HG03378 (cell line): ENCODE results near the gene BAG3.
"Not testable (repeated sequence)": the region's sequence is repeated elsewhere in the genome, so short reads cannot be mapped to it uniquely, and the experiment has no call there.

Source experiments
- ATAC-seq: cut with Tn5 transposase; IDR thresholded peaks from one replicate; pipeline ENCODE4 v1.9.1; 2021; ENCODE audit warnings: mild to moderate bottlenecking, moderate library complexity; ENCODE audit not compliant: unreplicated experiment

Gene BAG3

DNA sequence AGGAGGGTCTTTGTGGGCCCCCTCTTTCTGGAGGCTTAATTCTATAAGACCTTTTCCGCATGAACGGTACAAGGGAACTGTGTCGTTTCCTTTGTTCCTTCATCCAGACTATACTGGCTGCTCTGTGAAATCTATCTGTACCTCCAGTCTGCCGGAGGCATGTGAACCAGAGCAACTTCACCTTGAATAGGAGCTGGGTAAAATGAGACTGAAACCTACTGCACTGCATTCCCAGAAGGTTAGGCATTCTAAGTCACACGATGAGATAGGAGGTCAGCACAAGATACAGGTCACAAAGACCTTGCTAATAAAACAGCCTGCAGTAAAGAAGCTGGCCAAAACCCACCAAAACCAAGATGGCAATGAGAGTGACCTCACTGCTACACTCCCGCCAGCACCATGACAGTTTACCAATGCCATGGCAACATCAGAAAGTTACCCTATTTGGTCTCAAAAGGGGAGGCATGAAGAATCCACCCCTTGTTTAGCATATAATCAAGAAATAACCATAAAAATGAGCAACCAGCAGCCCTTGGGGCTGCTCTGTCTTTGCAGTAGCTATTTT lies 37.9 kb downstream of the BAG3 start:
- ATAC-seq: no peak

DNA sequence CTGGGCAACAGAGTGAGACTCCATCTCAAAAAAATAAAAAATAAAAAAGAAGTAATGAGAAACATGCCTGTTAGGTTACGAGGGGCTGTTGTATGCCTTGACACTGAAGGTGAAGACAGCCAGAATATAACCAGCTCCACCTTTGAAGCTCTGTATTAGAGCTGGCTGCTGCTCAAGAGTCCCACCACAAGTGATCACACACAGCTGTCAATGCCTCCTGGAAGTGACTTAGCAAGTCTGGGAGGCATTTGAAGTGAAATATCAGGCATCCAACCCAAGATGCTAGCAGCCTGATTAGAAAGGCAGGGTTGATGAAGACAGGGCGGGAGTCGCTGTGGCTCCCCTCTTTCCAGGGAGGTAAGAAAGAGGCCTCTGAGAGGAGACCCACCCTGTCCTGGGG lies 40.5 kb downstream of the BAG3 start:
- no peak for ATAC-seq

DNA sequence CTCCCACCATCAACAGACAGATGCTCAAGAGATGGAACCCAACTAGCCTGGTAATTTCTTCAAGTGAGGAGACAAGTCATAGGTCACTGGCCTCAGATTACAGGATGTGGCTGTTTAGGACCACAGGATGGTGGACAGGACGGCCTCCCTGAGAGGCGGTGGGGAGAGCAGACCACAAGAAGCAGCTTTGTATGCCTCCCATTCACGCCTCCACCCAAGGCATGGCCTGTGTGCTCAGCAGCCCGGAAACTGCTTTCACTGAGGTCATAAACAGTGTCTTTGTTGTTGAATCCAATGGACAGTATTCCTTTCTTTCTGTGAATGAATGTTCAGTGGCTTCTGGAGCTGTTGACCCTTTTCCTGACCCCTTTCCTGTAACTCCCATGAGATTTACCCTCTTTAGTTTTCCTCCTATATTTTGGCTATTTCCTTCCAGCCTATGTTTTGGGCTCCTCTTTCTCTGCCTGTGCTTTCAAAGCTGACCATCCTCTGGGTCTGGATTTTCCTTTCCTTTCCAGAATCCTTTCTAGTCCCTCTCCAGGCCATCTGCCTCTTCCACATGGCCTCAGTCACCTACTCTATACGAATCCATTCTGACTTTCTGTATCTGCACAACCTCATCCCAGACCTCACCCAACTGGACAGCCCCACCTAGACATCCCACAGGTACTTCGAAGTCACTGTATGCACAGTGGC lies 42.2 kb downstream of the BAG3 start:
- ATAC-seq: peak; percentile 78

DNA sequence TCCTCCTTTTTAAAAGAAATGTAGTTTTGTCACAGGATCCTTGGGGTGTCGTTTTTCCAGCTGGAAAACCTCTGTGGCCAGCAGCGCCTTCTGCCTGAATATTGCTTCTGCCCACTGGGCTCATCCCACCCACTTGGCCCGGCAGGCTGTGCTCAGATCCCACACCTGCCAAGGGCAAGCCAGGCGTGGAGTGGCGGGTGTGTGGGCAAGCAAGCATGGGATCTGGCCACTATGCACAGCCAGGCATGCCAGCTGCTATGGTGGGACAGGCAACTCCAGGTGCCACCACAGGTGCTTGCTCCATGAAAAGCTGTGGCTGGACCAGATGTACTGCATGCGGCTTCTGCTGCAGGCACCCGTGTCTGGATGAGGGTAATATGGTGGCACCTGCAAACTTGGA lies 43.4 kb downstream of the BAG3 start:
- no peak for ATAC-seq

DNA sequence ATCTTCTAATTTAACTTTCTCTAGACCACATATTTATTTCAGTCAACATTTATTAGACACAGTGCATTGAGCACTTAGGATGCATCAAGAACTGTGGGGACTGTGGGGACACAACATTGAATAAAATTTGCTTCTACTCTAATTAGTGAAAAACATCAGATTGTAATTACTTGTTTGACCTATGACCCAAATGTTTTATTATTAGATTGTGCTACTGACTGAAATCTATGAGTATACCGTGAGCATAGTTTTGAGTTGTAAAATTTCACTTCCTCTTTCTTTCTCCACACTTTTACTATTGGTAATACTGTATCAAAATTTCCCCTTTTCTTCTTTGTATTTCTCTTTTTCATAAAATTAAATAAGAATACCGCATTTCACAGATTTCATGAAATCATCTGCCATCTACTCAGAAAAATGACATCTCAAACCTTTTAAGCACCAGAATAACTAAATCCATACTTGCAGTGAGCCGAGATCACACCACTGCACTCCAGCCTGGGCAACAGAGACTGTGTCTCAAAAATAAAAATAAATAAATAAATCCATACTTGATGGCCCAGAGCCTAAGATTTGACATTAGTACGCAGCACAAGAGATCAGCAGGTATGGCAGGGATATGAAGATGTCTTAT lies 49.3 kb downstream of the BAG3 start:
- ATAC-seq: peak; percentile 68

DNA sequence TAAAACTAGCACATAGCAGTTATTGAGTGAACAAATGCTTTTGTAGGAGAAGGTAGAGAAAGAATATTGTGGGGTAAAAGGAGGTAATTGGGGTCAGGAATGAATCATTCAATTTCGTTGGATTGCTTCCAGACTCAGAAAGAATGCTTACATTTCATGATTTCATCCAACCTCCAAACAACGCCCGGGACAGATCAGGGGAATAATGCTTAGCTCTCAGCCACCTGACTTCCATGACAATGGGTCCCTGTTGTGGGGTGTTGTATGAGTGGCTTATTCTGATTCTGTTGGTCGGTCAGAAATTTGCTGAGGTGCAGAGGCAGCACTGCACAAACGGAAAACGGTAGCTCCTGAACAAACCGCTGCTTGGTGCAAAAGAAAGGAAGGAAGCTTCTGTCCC lies 50.7 kb downstream of the BAG3 start:
- no peak for ATAC-seq

DNA sequence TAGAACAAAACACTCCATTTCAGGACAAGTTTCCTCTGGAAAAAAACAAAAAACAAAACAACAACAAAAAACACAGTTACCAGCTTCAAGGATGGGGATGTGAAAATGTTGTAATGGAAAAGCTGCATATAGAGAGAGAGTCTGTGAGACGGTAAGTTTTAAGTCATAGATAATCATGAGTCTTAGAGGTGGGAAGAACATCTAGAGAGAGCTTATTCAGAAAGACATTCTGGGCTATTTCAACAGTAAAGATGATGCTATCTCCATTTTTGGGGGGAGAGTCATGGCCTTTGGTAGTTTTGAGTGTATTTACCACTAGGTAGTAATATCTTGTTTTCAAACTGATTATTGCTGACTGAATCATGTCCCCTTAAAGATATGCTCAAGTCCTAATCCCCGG lies 51.4 kb downstream of the BAG3 start:
- no peak for ATAC-seq

DNA sequence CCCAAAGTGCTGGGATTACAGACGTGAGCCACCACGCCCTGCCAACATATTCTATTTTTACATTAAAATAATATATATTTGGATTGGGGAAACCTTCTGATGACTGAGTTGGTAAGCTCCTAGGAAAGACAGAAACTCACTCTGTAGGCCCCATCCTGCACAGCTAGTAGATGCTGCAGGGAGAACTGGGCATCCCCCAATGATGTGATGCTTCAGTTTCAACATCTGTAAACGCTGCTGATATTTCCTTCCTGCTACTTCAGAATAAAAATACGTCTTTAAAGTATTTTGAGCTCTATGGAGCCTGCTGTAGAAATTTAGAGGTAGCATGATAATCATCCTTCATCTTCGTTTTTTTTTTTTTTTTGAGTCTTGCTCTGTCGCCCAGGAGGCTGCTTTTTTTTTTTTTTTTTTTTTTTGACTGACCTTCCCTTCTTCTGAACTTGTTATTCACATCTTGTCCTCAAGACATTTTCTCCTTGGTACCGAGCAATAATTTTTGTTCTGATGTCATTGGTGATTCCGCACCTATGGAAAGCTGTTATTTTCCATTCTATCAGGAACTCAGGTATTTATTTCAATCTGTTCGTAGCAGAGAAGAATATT lies 52.8 kb downstream of the BAG3 start:
- ATAC-seq: no peak

DNA sequence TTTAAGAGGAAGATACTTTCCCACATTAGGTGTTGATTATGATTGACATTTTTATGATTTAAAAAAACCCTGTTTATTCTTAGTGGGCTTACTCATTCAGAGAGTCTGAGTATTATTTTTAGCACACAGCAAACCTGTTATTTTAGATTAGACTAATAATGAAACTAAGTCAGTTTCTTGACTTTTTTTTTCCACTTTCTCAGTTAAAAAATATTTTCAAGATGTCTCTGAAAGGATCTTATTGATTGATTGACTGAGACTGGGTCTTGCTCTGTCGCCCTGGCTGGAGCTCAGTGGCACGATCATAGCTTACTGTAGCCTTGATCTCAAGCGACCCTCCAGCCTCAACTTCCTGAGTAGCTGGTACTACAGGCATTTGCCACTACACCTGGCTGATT lies 54.3 kb downstream of the BAG3 start:
- ATAC-seq: peak; percentile 47

DNA sequence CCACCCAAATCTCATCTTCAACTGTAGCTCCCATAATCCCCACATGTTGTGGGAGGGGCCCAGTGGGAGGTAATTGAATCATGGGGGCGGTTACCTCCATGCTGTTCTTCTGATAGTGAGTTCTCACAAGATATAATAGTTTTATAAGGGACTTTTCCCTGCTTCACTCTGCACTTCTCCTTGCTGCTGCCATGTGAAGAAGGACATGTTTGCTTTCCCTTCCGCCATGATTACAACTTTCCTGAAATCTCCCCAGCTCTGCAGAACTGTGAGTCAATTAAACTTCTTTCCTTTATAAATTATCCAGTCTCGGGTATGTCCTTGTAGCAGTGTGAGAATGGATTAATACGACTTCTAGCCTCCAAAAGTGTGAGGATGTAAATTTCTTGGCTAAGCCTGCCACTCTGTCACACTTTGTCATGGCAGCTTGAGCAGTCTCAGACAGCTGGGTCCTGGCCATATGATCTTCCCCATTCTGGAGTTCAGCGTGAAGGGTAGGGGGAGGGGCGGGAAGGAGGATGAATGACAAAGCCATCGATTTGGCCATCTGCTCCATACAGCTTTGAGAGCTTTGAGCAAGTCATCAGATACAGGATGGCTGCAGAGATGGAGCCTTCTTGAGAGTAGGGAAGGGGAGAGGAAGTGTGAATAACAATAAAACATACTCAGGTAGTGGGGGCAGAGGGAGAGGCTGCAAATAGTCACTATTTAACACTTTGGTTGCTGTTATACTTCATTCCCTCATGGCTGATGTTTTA lies 55.5 kb downstream of the BAG3 start:
- ATAC-seq: no peak

DNA sequence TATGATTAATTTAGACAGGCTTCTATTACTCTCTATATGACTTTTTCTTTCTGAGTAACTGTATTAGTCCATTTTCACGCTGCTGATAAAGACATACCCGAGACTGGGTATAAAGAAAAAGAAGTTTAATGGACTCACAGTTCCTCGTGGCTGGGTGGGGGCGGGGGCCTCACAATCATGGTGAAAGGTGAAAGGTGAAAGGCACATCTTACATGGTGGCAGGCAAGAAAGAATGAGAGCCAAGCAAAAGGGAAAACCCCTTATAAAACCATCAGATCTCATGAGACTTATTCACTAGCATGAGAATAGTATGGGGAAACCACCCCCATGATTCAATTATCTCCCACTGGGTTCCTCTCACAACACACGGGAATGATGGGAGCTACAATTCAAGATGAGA lies 56.2 kb downstream of the BAG3 start:
- ATAC-seq: not testable (repeated sequence)

DNA sequence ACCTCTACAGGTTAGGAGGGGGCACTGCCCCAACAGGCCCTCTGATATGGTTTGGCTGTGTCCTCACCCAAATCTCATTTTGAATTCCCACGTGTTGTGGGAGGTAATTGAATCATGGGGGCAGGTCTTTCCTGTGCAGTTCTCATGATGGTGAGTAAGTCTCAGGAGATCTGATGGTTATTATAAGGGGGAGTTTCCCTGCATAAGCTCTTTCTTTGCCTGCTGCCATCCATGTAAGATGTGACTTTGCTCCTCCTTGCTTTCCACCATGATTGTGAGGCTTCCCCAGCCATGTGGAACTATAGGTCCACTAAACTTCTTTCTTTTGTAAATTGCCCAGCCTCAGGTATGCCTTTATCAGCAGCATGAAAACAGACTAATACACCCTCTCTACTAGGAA lies 59.8 kb downstream of the BAG3 start:
- not testable (repeated sequence) for ATAC-seq

DNA sequence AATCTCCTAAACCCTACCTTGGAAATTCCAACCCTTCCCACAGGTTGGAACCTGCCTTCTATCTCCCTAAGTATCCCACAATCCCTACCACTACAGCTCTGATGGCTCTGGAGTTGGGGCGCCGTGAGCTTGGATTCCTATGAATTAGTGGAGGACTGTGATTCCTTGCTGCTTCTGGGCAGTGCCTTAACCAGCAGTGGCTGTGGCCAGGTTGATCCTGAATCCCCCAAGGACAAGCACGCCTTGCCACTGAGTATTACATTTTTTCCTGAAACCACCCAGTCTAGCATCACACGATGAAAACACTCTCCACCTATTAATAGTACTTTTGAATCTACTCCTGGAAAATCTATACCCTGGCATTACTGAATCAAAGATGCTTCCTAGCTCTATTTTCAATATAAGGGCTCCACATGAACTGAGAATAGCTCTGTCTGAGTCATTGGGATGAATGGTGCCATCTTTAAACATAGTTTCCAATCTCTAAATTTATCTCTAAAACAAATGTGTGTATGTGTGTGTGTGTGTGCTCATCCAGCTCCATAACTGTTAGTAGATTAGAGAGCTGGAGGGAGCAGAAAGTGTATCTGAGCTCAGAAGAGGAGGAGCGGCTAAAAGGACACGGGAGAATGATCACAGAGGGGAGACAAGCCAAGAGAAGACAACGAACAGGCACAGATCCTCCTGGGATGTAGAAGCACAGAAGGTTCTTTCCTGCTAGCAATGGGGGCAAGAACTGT lies 62.7 kb downstream of the BAG3 start:
- ATAC-seq: no peak

DNA sequence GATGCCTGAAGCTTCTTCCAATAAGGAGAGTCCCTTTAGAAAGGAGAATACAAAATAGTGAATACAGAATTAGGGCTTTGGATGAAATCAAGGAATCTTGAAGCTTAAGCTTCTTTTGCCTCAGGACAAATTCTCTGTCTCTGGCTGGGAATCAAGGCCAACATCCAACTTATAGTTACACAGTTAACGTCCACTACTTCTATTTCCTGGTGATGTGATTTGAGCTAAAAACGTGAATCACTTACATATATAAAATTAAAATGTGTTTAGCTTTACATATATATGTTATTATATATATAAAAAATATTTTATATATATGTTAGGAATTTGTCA lies 63.3 kb downstream of the BAG3 start:
- no peak for ATAC-seq

DNA sequence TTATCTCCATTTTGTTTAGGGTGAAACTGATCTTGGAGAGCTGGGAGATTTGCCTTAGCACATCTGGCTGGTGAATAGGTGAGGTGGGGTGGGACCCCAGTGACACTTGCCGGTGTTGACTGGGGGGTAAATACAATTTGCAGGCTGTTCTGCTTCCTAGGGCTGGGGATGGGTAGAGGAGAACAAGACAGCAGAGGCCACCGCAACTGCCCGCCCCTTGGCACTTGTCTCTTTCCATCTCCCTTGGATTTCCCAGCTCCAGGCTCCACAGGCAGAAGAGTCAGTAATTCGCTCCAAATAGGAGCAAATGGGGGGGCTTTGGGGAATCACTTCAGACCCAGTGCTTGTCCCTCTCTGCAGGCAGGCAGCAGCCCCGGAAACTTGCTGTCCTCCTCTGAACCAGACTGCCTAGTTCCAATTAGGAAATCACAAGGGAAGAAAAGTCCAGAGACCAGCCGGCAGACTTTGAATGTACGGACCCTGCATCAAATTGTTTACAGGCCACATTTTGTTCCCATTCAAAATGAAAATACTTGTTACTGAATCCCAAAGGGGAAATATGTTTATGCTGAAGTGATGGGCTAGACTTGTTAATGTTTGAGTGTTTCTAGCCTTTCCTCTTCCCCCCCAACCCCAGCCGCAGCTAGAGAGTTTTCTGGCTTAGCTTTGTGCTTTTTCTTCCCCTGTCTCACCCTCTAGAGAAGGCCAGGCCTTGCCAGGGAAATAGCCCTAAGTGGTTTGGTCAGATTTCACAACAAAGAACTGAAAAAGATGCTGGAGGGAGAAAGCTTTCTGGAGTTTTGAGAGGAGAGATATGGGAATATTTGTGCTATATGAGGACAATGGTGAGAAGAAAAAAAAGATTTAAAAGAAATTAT lies 64.7 kb downstream of the BAG3 start:
- ATAC-seq: no peak

DNA sequence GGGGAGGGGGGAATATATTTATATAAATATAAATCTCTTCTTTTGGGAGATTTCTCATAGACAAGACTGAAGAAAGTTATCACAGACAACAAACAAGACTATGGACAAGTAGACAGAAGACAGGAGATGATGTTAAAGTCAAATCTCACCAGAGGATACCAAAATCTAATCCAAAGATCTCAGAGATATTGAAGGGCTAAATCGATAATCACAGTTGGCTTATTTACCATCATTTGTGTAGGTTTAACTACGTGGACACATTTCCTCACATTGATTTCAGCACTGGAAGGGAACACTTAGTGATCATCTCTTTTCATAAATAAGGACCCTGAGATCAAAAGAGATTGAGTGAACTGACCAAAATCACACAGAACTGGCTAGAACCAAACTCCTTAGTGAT lies 72.0 kb downstream of the BAG3 start:
- no peak for ATAC-seq

DNA sequence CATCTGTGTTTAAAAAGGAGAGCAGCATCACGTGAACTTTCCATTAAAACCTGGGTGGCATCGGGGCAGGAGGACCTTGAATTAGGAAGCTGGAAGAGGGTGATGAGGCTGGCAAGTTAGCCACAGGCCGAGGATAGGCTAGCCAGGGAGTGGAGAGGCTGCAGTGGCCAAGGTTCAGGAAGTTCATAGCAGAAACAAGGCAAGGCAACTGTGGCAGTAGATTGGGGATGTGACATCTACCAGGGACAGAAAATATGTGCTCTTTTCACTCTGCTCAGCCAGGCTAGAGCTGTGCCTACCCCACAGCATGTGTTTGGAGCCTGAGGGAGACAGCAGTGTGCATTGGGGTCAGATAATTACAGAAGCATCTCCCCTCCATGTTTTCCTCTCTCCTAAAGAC lies 72.4 kb downstream of the BAG3 start:
- ATAC-seq: no peak

DNA sequence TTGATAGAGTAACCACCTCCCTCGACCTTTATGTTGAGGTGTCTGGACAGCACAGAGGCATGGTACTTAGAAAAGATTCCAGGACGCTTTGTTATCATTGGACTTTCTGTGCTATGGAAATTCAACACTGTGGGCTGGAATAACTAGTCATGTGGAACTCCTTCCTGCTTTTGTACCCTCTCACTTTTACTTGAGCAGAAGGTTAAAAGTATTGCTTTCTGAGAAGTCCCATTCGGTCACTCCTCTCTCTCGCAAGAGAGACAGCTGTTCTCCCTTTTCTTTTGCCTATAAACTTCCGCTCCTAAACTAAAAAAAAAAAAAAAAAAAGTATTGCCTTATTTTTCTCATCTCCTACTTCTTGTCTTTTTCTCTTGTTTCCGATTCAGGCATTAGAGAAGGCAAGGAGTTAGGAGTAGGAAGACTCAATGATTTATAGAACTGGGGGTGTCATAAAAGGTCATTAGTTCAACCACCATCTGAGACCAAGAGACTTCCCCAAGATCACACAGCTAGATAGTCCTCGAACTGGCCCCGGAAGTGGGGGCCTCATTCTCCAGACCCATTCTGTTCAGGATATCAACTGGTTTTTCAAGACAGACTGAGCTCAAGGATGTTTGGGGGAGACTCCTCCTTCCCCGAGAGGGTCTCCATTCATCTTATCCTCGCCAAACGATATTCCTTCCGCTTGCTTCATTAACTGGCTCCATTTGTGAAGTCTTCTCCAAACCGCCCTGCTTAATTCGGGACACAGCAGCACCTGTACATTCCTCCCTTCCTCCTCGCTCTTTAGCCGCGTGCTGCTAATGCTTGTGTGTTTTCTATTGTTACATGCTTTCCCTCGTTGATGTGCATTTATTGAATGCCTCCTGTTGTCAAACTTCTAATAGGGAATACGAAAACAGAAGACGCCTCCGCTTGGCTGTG lies 73.7 kb downstream of the BAG3 start:
- ATAC-seq: peak; percentile 32

DNA sequence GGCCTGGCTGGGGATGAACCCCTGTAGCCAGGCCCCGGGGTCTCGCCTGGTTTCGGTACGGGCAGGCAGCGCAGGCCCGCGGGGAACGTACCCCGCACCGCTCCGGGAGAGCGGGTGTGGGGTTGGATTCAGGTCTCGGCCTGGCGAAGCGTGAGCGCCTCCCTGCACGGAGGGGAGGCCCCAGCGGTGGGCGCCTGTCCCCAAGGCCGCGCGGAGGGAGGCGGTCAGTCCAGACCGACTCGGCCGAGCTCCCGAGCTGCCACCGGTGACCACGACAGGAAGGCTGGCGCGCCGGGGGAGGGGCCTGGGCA lies 74.3 kb downstream of the BAG3 start:
- no peak for ATAC-seq
